ENCODE measurements around the gene PRKN.

PRKN gene

GRCh38 chr6:162187168-162187935 is 540.2 kb downstream of the PRKN start:
- Histone ChIP-seq H3K4me1 (ENCODE audit: insufficient read depth, low read length) (no peaks in the 10 kb centered on the region), H3K9ac (ENCODE audit: low read depth, low read length) (no peak overlapping the region), H3K9me3 (ENCODE audit: insufficient read depth, low read depth, low read length) (no peaks in the 10 kb centered on the region), H3K4me3 (ENCODE audit: low read length) (no peak overlapping the region), H3K27me3 (ENCODE audit: insufficient read depth, low read length) (no peaks in the 10 kb centered on the region), H3K27ac (ENCODE audit: low read depth, low read length) (no peak overlapping the region), H3K36me3 (ENCODE audit: insufficient read depth, low read length) (no peaks in the 10 kb centered on the region)
- WGBS, result 92% methylated on average over 3 of the region's 4 CpGs

- H3K27ac ChIP-seq (ENCODE audit: low read depth, low read length), result no peak overlapping the region
- no peaks in the 10 kb centered on the region for H3K27me3 ChIP-seq (ENCODE audit: insufficient read depth, low read length)
- no peaks in the 10 kb centered on the region for H3K4me1 ChIP-seq (ENCODE audit: insufficient read depth, low read length)
- no peaks in the 10 kb centered on the region for H3K36me3 ChIP-seq (ENCODE audit: insufficient read depth, low read length)
- 94% methylated on average over 9 of the region's 9 CpGs for WGBS
- H3K9ac ChIP-seq (ENCODE audit: low read depth, low read length), result no peak overlapping the region
- H3K9me3 ChIP-seq (ENCODE audit: insufficient read depth, low read depth, low read length), result no peaks in the 10 kb centered on the region
- H3K4me3 ChIP-seq (ENCODE audit: low read length), result no peak overlapping the region
Observed at GRCh38 chr6:162184465-162184864, 543.1 kb downstream of the PRKN start.

GRCh38 chr6:162181741-162182401 is 545.7 kb downstream of the PRKN start:
- no peak overlapping the region for H3K9ac ChIP-seq (ENCODE audit: low read depth, low read length)
- H3K4me3 ChIP-seq (ENCODE audit: low read length), result no peak overlapping the region
- H3K27ac ChIP-seq (ENCODE audit: low read depth, low read length), result no peak overlapping the region
- WGBS, result 97% methylated on average over 6 of the region's 6 CpGs
- no peaks in the 10 kb centered on the region for H3K9me3 ChIP-seq (ENCODE audit: insufficient read depth, low read depth, low read length)
- no peaks in the 10 kb centered on the region for H3K36me3 ChIP-seq (ENCODE audit: insufficient read depth, low read length)
- no peaks in the 10 kb centered on the region for H3K4me1 ChIP-seq (ENCODE audit: insufficient read depth, low read length)
- H3K27me3 ChIP-seq (ENCODE audit: insufficient read depth, low read length), result no peaks in the 10 kb centered on the region

DNA sequence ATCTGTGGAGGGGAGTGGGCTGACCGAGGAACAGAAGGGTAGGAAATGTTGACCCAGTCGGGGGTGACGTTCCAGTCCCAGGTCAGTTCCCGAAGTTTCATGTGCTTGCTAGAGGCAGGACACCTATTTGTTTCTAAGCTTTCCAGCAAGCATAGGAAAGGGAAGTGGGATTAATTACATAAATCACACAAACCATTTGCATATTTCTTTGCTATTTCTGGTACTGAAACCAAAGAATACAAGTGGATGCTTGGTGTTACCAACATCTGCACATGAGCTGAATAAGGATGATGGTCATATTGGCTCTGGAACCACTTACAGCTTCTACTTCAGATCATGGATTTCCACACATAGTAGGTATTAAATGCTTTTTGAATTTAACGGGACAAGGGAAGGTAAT is 546.5 kb downstream of the PRKN start:
- H3K27ac ChIP-seq (ENCODE audit: low read depth, low read length), result no peak overlapping the region
- no peaks in the 10 kb centered on the region for H3K27me3 ChIP-seq (ENCODE audit: insufficient read depth, low read length)
- H3K9me3 ChIP-seq (ENCODE audit: insufficient read depth, low read depth, low read length), result no peaks in the 10 kb centered on the region
- H3K4me1 ChIP-seq (ENCODE audit: insufficient read depth, low read length), result no peaks in the 10 kb centered on the region
- no peaks in the 10 kb centered on the region for H3K36me3 ChIP-seq (ENCODE audit: insufficient read depth, low read length)
- 96% methylated on average over 5 of the region's 5 CpGs for WGBS
- H3K4me3 ChIP-seq (ENCODE audit: low read length), result no peak overlapping the region
- H3K9ac ChIP-seq (ENCODE audit: low read depth, low read length), result no peak overlapping the region

GRCh38 chr6:162179196-162179951 is 548.2 kb downstream of the PRKN start:
- Histone ChIP-seq H3K4me1 (ENCODE audit: insufficient read depth, low read length) (no peaks in the 10 kb centered on the region), H3K27ac (ENCODE audit: low read depth, low read length) (no peak overlapping the region), H3K36me3 (ENCODE audit: insufficient read depth, low read length) (no peaks in the 10 kb centered on the region), H3K4me3 (ENCODE audit: low read length) (no peak overlapping the region), H3K9me3 (ENCODE audit: insufficient read depth, low read depth, low read length) (no peaks in the 10 kb centered on the region), H3K9ac (ENCODE audit: low read depth, low read length) (no peak overlapping the region), H3K27me3 (ENCODE audit: insufficient read depth, low read length) (no peaks in the 10 kb centered on the region)
- WGBS, result 90% methylated on average over 6 of the region's 7 CpGs

DNA sequence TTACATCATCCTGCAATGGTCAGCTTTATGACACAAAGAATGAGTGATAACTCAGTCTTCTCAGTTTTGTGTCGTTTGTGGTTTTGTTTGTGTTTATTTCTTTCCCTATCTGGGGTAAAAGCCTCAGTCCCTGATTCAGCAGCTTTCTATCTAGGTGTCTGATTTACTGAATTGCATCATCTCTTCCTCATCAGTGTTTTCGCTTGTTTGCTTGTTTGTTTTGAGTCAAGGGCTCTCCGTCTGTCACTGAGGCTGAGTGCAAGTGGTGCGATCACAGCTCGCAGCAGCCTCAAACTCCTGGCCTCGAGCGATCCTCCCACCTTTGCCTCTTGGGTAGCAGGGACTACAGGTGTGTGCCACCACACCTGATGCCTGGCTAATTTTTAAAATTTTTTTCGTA is 548.9 kb downstream of the PRKN start:
- no peaks in the 10 kb centered on the region for H3K9me3 ChIP-seq (ENCODE audit: insufficient read depth, low read depth, low read length)
- no peak overlapping the region for H3K4me3 ChIP-seq (ENCODE audit: low read length)
- no peaks in the 10 kb centered on the region for H3K4me1 ChIP-seq (ENCODE audit: insufficient read depth, low read length)
- 95% methylated on average over 8 of the region's 8 CpGs for WGBS
- H3K9ac ChIP-seq (ENCODE audit: low read depth, low read length), result no peak overlapping the region
- no peaks in the 10 kb centered on the region for H3K36me3 ChIP-seq (ENCODE audit: insufficient read depth, low read length)
- no peak overlapping the region for H3K27ac ChIP-seq (ENCODE audit: low read depth, low read length)
- no peaks in the 10 kb centered on the region for H3K27me3 ChIP-seq (ENCODE audit: insufficient read depth, low read length)

DNA sequence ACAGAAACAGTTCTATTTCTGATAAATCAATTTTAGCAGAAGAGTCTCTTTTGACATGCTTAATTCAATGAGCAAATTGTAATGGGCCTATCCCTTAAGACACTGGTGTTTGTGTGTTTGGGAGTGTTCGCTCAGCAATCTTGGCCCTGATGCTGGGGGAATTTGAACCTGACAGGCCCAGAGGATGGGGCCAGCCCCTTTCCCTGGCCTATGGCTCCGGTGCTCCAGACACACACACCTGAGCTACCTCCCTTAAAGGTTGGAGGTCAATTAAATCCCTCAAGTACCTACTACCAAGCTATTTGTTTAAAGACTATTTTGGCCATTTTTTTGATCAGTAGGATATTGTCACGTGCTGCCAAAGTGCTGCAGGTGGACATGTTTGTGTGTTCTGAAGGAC is 549.3 kb downstream of the PRKN start:
- H3K9me3 ChIP-seq (ENCODE audit: insufficient read depth, low read depth, low read length), result no peaks in the 10 kb centered on the region
- no peak overlapping the region for H3K9ac ChIP-seq (ENCODE audit: low read depth, low read length)
- WGBS, result 91% methylated on average over 3 of the region's 3 CpGs
- no peaks in the 10 kb centered on the region for H3K36me3 ChIP-seq (ENCODE audit: insufficient read depth, low read length)
- no peaks in the 10 kb centered on the region for H3K27me3 ChIP-seq (ENCODE audit: insufficient read depth, low read length)
- no peak overlapping the region for H3K27ac ChIP-seq (ENCODE audit: low read depth, low read length)
- no peak overlapping the region for H3K4me3 ChIP-seq (ENCODE audit: low read length)
- no peaks in the 10 kb centered on the region for H3K4me1 ChIP-seq (ENCODE audit: insufficient read depth, low read length)

GRCh38 chr6:162177746-162178145 is 549.8 kb downstream of the PRKN start:
- no peaks in the 10 kb centered on the region for H3K36me3 ChIP-seq (ENCODE audit: insufficient read depth, low read length)
- no peak overlapping the region for H3K4me3 ChIP-seq (ENCODE audit: low read length)
- H3K9ac ChIP-seq (ENCODE audit: low read depth, low read length), result no peak overlapping the region
- H3K9me3 ChIP-seq (ENCODE audit: insufficient read depth, low read depth, low read length), result no peaks in the 10 kb centered on the region
- 63% methylated on average over 4 of the region's 4 CpGs for WGBS
- no peaks in the 10 kb centered on the region for H3K27me3 ChIP-seq (ENCODE audit: insufficient read depth, low read length)
- H3K4me1 ChIP-seq (ENCODE audit: insufficient read depth, low read length), result no peaks in the 10 kb centered on the region
- no peak overlapping the region for H3K27ac ChIP-seq (ENCODE audit: low read depth, low read length)

DNA sequence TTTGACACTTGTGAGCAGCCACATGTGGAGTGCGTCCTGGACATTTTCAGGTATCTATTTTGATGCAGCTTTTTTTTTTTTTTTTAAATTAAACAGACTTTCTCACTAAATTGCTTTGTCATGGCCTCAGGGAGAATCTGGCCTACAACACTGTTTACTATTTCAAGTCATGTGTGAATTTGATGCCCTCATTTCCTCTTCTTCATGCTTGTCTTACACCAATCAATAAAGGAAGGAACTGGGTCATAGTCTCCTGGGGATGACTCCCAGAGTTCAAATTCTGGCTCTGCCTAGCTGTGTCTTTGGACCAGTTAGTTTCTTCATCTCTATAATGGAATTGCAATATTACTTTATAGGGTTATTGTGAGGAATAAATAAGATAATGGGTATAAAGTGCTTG is 554.1 kb downstream of the PRKN start:
- Histone ChIP-seq H3K9ac (ENCODE audit: low read depth, low read length) (no peak overlapping the region), H3K4me1 (ENCODE audit: insufficient read depth, low read length) (no peaks in the 10 kb centered on the region), H3K36me3 (ENCODE audit: insufficient read depth, low read length) (no peaks in the 10 kb centered on the region), H3K4me3 (ENCODE audit: low read length) (no peak overlapping the region), H3K9me3 (ENCODE audit: insufficient read depth, low read depth, low read length) (no peaks in the 10 kb centered on the region), H3K27ac (ENCODE audit: low read depth, low read length) (no peak overlapping the region), H3K27me3 (ENCODE audit: insufficient read depth, low read length) (no peaks in the 10 kb centered on the region)
- WGBS, result 100% methylated on average over 1 of the region's 1 CpG

DNA sequence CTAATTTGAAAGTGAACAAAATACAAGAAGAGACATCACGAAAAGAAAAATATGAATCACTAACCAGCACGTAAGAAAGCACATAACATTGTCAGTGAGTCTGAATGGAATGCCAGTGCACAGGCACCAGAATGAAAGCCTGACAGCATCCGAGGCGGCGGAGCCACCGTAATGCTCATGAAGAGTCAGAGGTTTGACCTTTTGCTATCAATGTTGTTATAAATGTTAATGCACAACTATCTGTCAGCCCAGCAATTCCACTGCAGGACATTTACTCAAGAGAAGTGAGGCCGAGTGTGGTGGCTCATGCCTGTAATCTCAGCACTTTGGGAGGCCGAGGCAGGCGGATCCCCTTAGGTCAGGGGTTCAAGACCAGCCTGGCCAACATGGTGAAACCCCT is 562.1 kb downstream of the PRKN start:
- no peak overlapping the region for H3K9ac ChIP-seq (ENCODE audit: low read depth, low read length)
- no peaks in the 10 kb centered on the region for H3K9me3 ChIP-seq (ENCODE audit: insufficient read depth, low read depth, low read length)
- H3K36me3 ChIP-seq (ENCODE audit: insufficient read depth, low read length), result no peaks in the 10 kb centered on the region
- 95% methylated on average over 9 of the region's 9 CpGs for WGBS
- no peaks in the 10 kb centered on the region for H3K4me1 ChIP-seq (ENCODE audit: insufficient read depth, low read length)
- H3K27me3 ChIP-seq (ENCODE audit: insufficient read depth, low read length), result no peaks in the 10 kb centered on the region
- no peak overlapping the region for H3K4me3 ChIP-seq (ENCODE audit: low read length)
- no peak overlapping the region for H3K27ac ChIP-seq (ENCODE audit: low read depth, low read length)

DNA sequence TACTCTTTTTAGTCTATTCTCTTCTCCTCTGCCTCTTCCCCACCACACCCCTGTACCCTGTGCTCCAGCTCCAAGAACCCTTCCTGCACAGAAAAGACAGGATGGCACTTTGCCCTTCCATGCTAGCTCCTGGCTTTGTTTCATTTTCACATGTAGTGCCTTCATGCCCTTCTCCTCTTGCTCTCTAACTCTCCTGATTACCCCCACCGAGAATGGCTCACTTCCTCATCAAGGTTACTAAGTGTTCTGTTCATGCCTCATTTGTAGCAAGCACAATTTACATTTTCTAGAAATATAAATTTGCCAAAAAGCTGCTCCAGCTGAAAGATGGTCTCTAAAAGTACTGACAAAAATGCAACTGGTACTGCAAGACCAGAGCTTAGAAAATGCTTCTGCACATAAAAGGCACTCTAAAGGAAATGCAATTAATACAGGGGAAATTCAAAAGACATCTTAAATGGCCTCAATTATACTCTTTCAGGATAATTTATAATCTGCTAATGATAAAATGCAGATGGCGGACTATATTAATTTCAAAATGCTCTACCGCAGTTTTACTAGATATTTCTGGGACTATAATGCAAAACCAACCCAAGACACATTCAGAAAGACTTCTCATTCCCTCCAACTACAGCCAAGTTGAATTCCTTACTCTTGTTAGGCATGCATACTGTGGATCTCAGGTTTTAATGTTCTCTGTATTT is 570.2 kb downstream of the PRKN start:
- Histone ChIP-seq H3K4me1 (ENCODE audit: insufficient read depth, low read length) (no peaks in the 10 kb centered on the region), H3K27ac (ENCODE audit: low read depth, low read length) (no peak overlapping the region), H3K27me3 (ENCODE audit: insufficient read depth, low read length) (no peaks in the 10 kb centered on the region), H3K9ac (ENCODE audit: low read depth, low read length) (no peak overlapping the region), H3K9me3 (ENCODE audit: insufficient read depth, low read depth, low read length) (0 out of 2 replicates have a peak, but pooled peaks cover 3% of the 10 kb centered on the region), H3K36me3 (ENCODE audit: insufficient read depth, low read length) (no peaks in the 10 kb centered on the region), H3K4me3 (ENCODE audit: low read length) (no peak overlapping the region)
- 88% methylated on average over 2 of the region's 3 CpGs for WGBS
